GM19468 (cell line): ENCODE measurements around the gene GCH1.

Experiments used
- ATAC-seq: cut with Tn5 transposase; IDR thresholded peaks from one replicate; pipeline ENCODE4 v1.9.1; 2021; ENCODE audit warnings: mild to moderate bottlenecking, moderate library complexity, moderate number of reproducible peaks; ENCODE audit not compliant: unreplicated experiment; ENCODE audit errors: extremely low read depth

GCH1 gene

GRCh38 chr14:54830650-54831049, 72.0 kb downstream of the GCH1 start:
- no peak for ATAC-seq

GRCh38 chr14:54829486-54830224, 73.0 kb downstream of the GCH1 start:
- ATAC-seq, result no peak

GRCh38 chr14:54828037-54828436, 74.6 kb downstream of the GCH1 start:
- no peak for ATAC-seq

GRCh38 chr14:54823757-54824549, 78.7 kb downstream of the GCH1 start:
- no peak for ATAC-seq

GRCh38 chr14:54822685-54823084, 79.9 kb downstream of the GCH1 start:
- ATAC-seq, result no peak

GRCh38 chr14:54818201-54819133, 84.2 kb downstream of the GCH1 start:
- no peak for ATAC-seq

- ATAC-seq, result no peak
These were observed 85.1 kb downstream of the GCH1 start for GRCh38 chr14:54817506-54817905.

GRCh38 chr14:54816450-54816849, 86.2 kb downstream of the GCH1 start:
- ATAC-seq, result no peak

GRCh38 chr14:54815515-54815914, 87.1 kb downstream of the GCH1 start:
- no peak for ATAC-seq

GRCh38 chr14:54815016-54815415, 87.6 kb downstream of the GCH1 start:
- no peak for ATAC-seq

- ATAC-seq, result no peak
These were observed 88.5 kb downstream of the GCH1 start for GRCh38 chr14:54814076-54814475.

- ATAC-seq, result no peak
These were observed 89.5 kb downstream of the GCH1 start for GRCh38 chr14:54813081-54813480.

- no peak for ATAC-seq
These were observed 90.0 kb downstream of the GCH1 start for GRCh38 chr14:54812617-54813016.

- ATAC-seq, result no peak
These were observed 92.9 kb downstream of the GCH1 start for GRCh38 chr14:54809767-54810166.

GRCh38 chr14:54808326-54809161, 94.1 kb downstream of the GCH1 start:
- no peak for ATAC-seq

GRCh38 chr14:54807881-54808280, 94.7 kb downstream of the GCH1 start:
- ATAC-seq, result no peak

GRCh38 chr14:54807428-54807827, 95.2 kb downstream of the GCH1 start:
- no peak for ATAC-seq

GRCh38 chr14:54806616-54807015, 96.0 kb downstream of the GCH1 start:
- ATAC-seq, result no peak

GRCh38 chr14:54805445-54806322, 96.9 kb downstream of the GCH1 start:
- ATAC-seq, result no peak
